NCI-H1092 (cell line): ENCODE measurements around the gene CYP39A1.

Source experiments
- DNase-seq: peaks from one replicate; lab custom pipeline; 2025; lab: John Stamatoyannopoulos, UW

Gene CYP39A1

DNA sequence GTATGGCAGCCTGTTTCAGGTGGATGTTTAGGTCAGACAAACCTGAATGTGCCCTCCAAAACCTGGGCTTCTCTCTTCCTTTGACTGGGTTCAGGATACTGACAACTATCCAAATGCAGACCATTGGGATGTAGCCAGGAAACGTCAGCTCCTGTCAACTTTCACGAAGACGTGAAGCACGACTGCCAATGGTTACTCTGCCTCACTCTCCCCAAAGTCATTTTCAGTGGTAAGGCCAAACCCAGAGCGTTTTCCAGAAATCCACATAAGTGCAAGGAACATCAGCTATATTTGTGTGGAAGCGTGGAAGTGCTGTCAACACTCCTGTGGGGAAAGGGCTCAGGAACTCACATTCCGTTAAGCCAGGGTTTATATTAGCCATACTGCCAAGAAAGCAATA lies 141.3 kb downstream of the CYP39A1 start:
- DNase-seq = no peak

DNA sequence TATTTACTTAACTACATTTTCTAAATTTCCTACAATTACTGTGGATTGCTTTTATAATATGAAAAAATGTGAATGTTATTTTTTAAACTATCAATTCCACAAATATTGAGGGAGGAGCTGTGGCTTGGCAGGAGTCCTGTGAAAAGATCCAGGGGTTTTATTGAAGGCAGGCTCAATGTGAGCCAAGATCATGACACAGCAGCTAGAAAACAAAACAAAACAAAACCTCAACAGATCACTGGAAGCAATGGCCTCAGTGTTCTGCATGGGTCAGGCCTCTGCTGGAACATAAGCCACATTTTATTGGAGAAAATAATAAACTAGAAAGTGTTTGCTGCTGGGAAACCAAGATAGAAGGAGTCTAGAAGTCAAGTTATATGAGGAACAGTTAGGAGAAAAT lies 142.0 kb downstream of the CYP39A1 start:
- no peak for DNase-seq

DNA sequence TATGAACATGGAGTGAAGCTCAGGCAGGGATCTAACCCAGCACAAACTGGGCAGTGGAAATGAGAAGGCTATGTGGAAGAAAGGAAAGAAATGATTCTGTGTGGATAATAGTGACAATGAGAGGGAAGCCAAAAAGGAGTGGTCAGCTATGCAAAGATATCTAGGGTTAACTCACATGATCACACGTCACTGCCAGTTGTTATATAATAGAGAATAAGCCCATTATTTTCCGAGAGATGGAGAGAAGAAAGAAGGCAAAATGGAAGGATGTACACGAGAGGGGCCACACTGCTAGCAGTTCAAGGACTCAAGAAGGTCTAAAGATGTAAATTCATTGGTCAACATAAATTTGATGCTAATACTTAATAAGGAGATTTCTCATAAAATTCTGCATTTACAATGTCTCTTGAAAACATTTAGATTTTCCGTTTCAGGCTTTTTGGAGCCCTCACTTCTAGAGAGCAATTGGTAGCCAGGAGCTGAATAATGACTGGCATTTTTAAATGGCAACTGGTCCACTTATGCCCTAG lies 142.6 kb downstream of the CYP39A1 start:
- no peak for DNase-seq

DNA sequence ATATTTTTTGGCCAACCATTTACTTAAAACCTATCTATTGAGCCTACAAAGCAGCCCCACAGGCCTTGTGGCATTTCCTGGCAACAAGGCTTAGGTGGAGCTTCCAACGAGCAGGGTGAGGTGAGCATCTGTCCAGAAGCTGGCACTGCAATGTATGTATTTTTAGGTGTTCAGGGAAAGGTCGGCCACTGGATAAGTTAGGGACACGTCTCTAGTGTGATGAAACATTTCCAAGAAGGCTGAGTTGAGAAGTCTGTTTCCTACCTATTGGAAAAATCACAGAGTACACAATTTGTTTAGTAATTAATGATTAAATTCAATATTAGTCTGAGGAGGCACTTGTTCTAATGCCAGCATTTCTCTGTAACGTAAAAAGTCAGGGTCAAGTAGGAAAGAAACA lies 143.6 kb downstream of the CYP39A1 start:
- no peak for DNase-seq

- no peak for DNase-seq
Measured at GRCh38 chr6:46507426-46507825, 145.2 kb downstream of the CYP39A1 start.

DNA sequence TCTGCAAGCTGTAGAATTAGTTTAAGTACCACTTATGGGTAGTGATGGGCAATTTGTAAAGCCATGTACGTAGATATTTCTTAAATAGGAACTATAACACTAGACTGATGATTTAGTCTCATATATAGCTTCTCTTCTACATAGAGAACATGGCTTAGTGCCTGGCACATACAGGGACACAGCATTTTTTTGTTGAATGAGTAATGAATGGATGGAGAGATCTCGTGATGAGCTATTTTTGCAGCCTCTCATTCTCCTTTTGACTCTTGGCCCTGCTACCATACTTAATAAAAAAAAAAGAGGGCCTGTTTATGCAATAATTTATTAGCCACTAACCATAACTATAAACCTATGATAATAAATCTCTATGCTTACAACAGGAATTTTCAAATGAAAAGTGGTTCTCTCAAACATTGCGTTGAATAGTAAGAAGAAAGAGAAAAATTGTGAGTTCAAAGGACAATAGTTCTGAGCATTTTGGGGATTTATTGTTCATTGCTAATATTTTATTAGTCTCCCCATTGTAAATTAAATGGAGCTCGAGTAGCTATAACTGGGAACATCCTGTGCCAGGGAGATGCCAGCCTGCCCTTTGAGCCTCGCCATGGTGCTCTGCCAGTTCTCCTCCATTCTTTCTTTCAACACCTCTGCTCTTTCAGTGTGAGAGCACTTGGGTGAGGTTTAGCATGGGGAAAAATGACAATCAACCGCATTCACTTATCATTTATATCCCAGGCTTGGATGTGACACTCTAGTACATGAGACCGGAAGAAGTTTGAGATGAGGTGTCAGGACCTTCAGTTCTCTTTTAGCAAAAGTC lies 146.7 kb downstream of the CYP39A1 start:
- no peak for DNase-seq

- DNase-seq = no peak
Measured at GRCh38 chr6:46504242-46504641, 148.4 kb downstream of the CYP39A1 start.

DNA sequence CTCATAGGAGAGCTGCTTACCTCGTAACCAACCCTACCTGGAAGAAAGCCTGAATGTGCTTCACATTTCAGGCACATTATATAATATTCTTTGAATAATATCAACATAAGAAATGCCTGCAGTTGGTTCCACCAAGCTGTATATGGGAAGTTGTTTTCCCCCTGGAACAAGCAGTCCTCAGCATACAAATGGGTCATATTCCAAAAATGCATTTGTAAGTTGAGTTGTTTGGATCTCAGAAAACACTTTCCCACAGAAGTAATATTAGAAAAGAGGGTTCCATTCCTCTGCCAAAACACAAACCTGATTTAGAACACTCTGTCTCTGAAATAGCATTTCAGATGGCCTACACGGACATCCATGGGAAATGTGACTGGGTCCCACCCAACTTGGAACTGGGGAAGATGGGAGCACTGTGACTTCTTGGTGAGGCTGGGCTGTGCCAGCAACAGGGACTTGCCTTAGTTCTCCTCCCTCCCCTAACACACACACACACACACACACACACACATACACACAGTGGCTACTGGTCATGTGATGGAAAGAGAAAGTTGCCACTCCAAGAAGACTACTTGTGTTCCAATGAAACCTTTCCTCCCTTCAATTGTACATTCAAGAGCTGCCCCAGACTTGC lies 150.0 kb downstream of the CYP39A1 start:
- DNase-seq = no peak

DNA sequence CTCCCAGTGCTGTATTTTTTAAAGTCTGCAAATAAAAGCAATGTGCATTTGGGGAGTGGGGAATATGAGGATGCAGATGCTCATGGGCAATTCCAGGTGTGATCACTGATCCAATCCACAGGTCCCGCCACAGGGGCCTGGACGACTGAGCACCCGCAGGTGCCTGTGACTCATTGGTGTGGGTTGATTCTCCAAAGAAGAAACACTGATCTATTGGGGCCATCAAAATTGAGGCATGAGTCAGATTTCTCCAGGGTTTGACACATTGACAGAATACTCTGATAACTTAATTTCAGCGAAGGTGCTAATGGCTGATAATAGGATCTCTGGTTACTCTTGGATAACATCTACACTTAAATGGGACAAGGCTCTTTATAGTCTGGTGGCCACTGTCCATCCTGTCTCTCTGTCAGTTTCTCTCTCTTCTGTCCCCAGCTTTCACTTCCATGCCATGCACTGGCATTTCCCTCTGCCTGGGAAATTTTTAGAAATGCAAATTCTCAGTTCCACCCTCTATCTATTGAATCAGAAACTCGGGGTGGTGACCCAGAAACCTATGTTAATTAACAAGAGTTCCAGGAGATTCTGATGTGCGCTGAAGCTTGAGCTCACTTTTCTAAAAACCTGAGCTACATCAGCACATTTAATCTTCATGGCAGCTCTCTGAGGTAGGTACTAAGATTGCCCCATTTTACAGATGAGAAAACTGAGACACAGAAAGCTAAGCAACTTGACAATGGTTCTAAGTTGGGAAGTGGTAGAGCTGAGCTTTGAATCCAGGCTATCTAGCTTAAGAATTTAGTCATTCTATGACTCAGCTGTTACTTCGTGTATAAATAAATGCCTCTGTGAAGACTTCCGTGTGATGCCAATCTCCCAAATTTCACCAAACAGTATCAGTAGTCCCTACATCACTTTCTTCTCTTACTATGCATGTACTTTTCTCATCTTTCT lies 151.2 kb downstream of the CYP39A1 start:
- DNase-seq = no peak

- no peak for DNase-seq
Measured at GRCh38 chr6:46500382-46500781, 152.2 kb downstream of the CYP39A1 start.
